K562 (cell line): Measurements from ENCODE around the gene DLK1. TPM values are rescaled to one million over a fixed set of nuclear protein-coding genes. Genes with fewer than 3 reads are reported as not detected.
A peak's percentile ranks its signal among the peaks of the same experiment; 100 is the strongest.

Experiments
- BCL6 ChIP-seq: fragments of 250-450 bp; sonication (Bioruptor Pico); IDR thresholded peaks from 2 replicates; pipeline ENCODE4 v1.4.0; 2020
- CBX5 ChIP-seq: IDR thresholded peaks from 2 replicates; pipeline ENCODE4 v1.6.1; 2014; ENCODE audit warnings: low read depth, borderline replicate concordance
- CREB1 ChIP-seq, 2 experiments: sonication (generic) in 1 of 2; formaldehyde crosslinking in 1 of 2; IDR thresholded peaks; 2 replicates each; pipeline versions ENCODE4 v1.6.1 to v1.8.0; 2012 to 2022; ENCODE audit warnings: inconsistent platforms in 1 of 2, mild to moderate bottlenecking in 1 of 2, missing genetic modification reagents in 1 of 2, moderate library complexity in 1 of 2
- ELF1 ChIP-seq: fragments of 200-800 bp; sonication (Bioruptor generic); IDR thresholded peaks from 2 replicates; pipeline ENCODE4 v1.6.1; 2016; ENCODE audit warnings: missing genetic modification characterization, missing compliant biosample characterization
- EZH2 ChIP-seq: IDR thresholded peaks from 2 replicates; pipeline ENCODE4 v1.6.1; 2012; ENCODE audit warnings: low read depth, mild to moderate bottlenecking, inconsistent platforms, low read length, borderline replicate concordance
- HDGF ChIP-seq: fragments of 450-650 bp; IDR thresholded peaks from 2 replicates; pipeline ENCODE4 v1.6.1; 2016
- IFI16 ChIP-seq: fragments of 250-450 bp; sonication (Bioruptor Pico); IDR thresholded peaks from 2 replicates; pipeline ENCODE4 v2.1.2; 2022; ENCODE audit warnings: mild to moderate bottlenecking, inconsistent platforms
- KDM1A ChIP-seq, 2 experiments: fragments of 450-650 bp; IDR thresholded peaks; 2 replicates each; pipeline ENCODE4 v1.6.1; 2016; ENCODE audit warnings: mild to moderate bottlenecking in 2 of 2
- KLF1 ChIP-seq: fragments of 450-650 bp; IDR thresholded peaks from 2 replicates; pipeline ENCODE4 v1.6.1; 2016; ENCODE audit warnings: missing genetic modification characterization, missing compliant biosample characterization
- MEIS2 ChIP-seq: fragments of 450-650 bp; IDR thresholded peaks from 2 replicates; pipeline ENCODE4 v1.6.1; 2014; ENCODE audit warnings: mild to moderate bottlenecking; ENCODE audit not compliant: partially characterized antibody
- NCOA1 ChIP-seq: fragments of 450-650 bp; IDR thresholded peaks from 2 replicates; pipeline ENCODE4 v1.6.1; 2016; ENCODE audit warnings: low read depth
- NEUROD1 ChIP-seq: fragments of 150-350 bp; IDR thresholded peaks from 2 replicates; pipeline ENCODE4 v1.6.1; 2014; ENCODE audit warnings: borderline replicate concordance, low read length, low read depth; ENCODE audit not compliant: partially characterized antibody
- NFXL1 ChIP-seq: fragments of 450-650 bp; formaldehyde crosslinking; IDR thresholded peaks from 2 replicates; pipeline ENCODE4 v1.4.0; 2021; ENCODE audit warnings: mild to moderate bottlenecking
- SMC3 ChIP-seq: conservative IDR thresholded peaks from 2 replicates; pipeline ENCODE4 v1.6.1; 2011; ENCODE audit warnings: low read depth, low read length, improper control_type of control experiment; ENCODE audit not compliant: insufficient read depth
- TAF15 ChIP-seq: fragments of 200-400 bp; formaldehyde crosslinking; IDR thresholded peaks from 2 replicates; pipeline ENCODE4 v1.6.1; 2017; ENCODE audit warnings: mild to moderate bottlenecking, low read depth, low read length, moderate library complexity
- ZNF507 ChIP-seq: conservative IDR thresholded peaks from 2 replicates; pipeline ENCODE4 v1.6.1; 2017; ENCODE audit warnings: missing genetic modification characterization, missing compliant biosample characterization
- polyA plus RNA-seq, 8 experiments: library from polyadenylated mRNA; depleted of rRNA in 4 of 8; stranded (reverse) in 5 of 8; unstranded in 3 of 8; fragments of >200 nt; fragmentation: Nextera tagmentation in 2 of 8; fragmentation: Illumina TruSeq in 1 of 8; extraction: Ambion mirVana in 2 of 8; extraction: Trizol in 1 of 8; gene quantifications; 2 replicates each; pipeline versions ENCODE4 v1.2.1 to v1.2.3, GENCODE V29; 2011 to 2014; ENCODE audit warnings: inconsistent platforms in 1 of 8, missing spikeins in 1 of 8
- total RNA-seq, 7 experiments: library from RNA; depleted of rRNA in 6 of 7; stranded (reverse); fragments of >200 nt in 6 of 7; fragmentation: Illumina TruSeq in 2 of 7; extraction: Trizol in 2 of 7; gene quantifications; 2 replicates each; pipeline versions ENCODE4 v1.2.1 to v1.2.3, GENCODE V29; 2011 to 2021; ENCODE audit warnings: low replicate concordance in 1 of 7
- TF ChIP-seq, protein P1 (sequence below): fragments of 250-450 bp; sonication (Bioruptor Pico); IDR thresholded peaks from 2 replicates; pipeline ENCODE4 v1.4.0; 2020; ENCODE audit warnings: mild to moderate bottlenecking, moderate library complexity, borderline replicate concordance
- TF ChIP-seq, protein P2 (sequence below), 2 experiments: fragments of 150-350 bp in 1 of 2; IDR thresholded peaks; 2 replicates each; pipeline ENCODE4 v1.6.1; 2012 to 2016; ENCODE audit warnings: low read depth in 2 of 2, low read length in 2 of 2, mild to moderate bottlenecking in 1 of 2, moderate library complexity in 1 of 2
- TF ChIP-seq, protein P3 (sequence below): fragments of 450-650 bp; formaldehyde crosslinking; IDR thresholded peaks from 2 replicates; pipeline ENCODE4 v1.4.0; 2020; ENCODE audit warnings: mild to moderate bottlenecking, moderate library complexity
- TF ChIP-seq, protein P4 (sequence below), 3 experiments: fragments of 200-800 bp in 1 of 3; sonication (Bioruptor generic) in 1 of 3; sonication (generic) in 1 of 3; formaldehyde crosslinking in 1 of 3; IDR thresholded peaks; 2 replicates each; pipeline versions ENCODE4 v1.6.1 to v1.8.0; 2016 to 2022; ENCODE audit warnings: mild to moderate bottlenecking in 2 of 3, missing compliant biosample characterization in 2 of 3, missing genetic modification characterization in 2 of 3, missing genetic modification reagents in 1 of 3

The DLK1 gene
- total and polyA plus RNA-seq, 9 of the 15 experiments (the other 6 are each of a cell fraction or from before 2014, with no cell fraction given) = 4.4 to 97.2 (median 15.3) TPM

DNA sequence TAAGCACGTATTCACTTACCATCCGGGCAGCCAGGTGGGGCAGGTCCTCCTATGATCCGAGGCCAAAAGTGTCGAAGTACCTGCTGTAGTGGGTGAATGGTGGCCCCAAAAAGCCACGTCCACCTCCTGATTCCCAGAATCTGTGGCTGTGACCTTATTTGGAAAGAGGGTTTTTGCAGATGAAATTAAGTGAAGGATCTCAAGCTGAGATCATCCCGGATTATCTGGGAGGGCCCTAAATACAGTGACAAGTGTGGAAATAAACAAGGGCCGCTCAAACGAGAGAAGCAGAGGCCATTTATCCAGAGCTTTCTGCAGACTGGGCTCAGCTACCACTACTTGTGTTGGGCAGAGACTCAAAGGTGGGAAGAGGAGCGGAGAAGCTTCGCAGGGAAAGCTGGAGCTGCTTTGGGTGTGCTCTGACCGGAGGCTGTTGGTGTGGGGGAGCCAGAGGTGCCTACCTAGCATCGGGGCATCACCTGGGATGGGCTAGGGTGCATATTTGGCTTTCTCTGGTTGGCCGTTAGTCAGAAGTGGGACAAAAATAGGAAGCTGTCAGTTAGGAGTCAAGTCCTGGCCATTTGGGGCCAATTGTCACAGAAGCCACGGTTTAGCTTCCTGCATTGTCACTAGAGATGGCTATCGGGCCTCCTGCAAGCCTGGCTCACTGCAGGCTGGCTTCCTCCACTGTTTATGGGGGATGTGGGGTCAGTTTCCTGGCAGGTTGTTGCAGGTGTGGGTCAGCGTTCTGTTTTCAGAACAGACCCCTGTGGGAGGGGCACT, 27.8 kb upstream of the DLK1 start (continued):
- TF ChIP-seq, protein P1, sequence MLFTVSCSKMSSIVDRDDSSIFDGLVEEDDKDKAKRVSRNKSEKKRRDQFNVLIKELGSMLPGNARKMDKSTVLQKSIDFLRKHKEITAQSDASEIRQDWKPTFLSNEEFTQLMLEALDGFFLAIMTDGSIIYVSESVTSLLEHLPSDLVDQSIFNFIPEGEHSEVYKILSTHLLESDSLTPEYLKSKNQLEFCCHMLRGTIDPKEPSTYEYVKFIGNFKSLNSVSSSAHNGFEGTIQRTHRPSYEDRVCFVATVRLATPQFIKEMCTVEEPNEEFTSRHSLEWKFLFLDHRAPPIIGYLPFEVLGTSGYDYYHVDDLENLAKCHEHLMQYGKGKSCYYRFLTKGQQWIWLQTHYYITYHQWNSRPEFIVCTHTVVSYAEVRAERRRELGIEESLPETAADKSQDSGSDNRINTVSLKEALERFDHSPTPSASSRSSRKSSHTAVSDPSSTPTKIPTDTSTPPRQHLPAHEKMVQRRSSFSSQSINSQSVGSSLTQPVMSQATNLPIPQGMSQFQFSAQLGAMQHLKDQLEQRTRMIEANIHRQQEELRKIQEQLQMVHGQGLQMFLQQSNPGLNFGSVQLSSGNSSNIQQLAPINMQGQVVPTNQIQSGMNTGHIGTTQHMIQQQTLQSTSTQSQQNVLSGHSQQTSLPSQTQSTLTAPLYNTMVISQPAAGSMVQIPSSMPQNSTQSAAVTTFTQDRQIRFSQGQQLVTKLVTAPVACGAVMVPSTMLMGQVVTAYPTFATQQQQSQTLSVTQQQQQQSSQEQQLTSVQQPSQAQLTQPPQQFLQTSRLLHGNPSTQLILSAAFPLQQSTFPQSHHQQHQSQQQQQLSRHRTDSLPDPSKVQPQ (CRISPR knock-in tag) = no peak
- TF ChIP-seq NCOA1 (no peak), SMC3 (no peak), IFI16 (CRISPR knock-in tag) (no peak), KDM1A (IDR thresholded peaks at IDR 0.05) (no peak), MEIS2 (peak; percentile 54), ELF1 (tag) (no peak), CBX5 (no peak), EZH2 (no peak), TAF15 (no peak), KLF1 (tag) (no peak), NEUROD1 (no peak), NFXL1 (CRISPR knock-in tag) (no peak), ZNF507 (tag) (no peak), HDGF (no peak), BCL6 (no peak), CREB1 (IDR thresholded peaks at IDR 0.05) (no peak), CREB1 (CRISPR knock-in tag; IDR thresholded peaks at IDR 0.05) (no peak)
- TF ChIP-seq, protein P2, sequence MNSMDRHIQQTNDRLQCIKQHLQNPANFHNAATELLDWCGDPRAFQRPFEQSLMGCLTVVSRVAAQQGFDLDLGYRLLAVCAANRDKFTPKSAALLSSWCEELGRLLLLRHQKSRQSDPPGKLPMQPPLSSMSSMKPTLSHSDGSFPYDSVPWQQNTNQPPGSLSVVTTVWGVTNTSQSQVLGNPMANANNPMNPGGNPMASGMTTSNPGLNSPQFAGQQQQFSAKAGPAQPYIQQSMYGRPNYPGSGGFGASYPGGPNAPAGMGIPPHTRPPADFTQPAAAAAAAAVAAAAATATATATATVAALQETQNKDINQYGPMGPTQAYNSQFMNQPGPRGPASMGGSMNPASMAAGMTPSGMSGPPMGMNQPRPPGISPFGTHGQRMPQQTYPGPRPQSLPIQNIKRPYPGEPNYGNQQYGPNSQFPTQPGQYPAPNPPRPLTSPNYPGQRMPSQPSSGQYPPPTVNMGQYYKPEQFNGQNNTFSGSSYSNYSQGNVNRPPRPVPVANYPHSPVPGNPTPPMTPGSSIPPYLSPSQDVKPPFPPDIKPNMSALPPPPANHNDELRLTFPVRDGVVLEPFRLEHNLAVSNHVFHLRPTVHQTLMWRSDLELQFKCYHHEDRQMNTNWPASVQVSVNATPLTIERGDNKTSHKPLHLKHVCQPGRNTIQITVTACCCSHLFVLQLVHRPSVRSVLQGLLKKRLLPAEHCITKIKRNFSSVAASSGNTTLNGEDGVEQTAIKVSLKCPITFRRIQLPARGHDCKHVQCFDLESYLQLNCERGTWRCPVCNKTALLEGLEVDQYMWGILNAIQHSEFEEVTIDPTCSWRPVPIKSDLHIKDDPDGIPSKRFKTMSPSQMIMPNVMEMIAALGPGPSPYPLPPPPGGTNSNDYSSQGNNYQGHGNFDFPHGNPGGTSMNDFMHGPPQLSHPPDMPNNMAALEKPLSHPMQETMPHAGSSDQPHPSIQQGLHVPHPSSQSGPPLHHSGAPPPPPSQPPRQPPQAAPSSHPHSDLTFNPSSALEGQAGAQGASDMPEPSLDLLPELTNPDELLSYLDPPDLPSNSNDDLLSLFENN (IDR thresholded peaks at IDR 0.05; ENCODE audit: low read depth in 2 of 2, low read length in 2 of 2) = no peak
- TF ChIP-seq, protein P3, sequence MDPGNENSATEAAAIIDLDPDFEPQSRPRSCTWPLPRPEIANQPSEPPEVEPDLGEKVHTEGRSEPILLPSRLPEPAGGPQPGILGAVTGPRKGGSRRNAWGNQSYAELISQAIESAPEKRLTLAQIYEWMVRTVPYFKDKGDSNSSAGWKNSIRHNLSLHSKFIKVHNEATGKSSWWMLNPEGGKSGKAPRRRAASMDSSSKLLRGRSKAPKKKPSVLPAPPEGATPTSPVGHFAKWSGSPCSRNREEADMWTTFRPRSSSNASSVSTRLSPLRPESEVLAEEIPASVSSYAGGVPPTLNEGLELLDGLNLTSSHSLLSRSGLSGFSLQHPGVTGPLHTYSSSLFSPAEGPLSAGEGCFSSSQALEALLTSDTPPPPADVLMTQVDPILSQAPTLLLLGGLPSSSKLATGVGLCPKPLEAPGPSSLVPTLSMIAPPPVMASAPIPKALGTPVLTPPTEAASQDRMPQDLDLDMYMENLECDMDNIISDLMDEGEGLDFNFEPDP (CRISPR knock-in tag) = no peak
- TF ChIP-seq, protein P4, sequence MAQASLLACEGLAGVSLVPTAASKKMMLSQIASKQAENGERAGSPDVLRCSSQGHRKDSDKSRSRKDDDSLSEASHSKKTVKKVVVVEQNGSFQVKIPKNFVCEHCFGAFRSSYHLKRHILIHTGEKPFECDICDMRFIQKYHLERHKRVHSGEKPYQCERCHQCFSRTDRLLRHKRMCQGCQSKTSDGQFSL (CRISPR knock-in tag; IDR thresholded peaks at IDR 0.05) = no peak
- TF ChIP-seq, protein P4 (tag; IDR thresholded peaks at IDR 0.05) = no peak
